Measurements from ENCODE around the gene PNPLA3.
A peak's percentile ranks its signal among the peaks of the same experiment; 100 is the strongest.

The PNPLA3 gene

DNA sequence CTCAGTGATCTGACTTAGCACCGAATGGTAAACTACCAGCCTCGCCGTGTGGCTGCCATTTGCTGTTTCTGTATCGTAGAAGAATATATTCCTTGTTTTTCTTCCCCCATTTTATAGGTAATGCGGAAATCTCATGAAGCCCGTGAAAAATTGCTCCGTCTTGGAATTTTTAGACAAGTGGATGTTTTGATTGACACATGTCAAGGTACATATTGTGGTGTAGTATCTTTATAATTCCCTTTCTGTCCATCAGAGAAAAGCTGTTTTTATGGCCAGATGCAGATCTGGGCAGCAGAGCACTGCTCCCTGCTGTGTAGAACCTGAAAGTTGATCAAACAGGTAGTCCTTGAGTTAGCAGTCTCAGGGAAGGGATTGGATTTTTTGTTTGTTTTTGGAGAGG is 45.0 kb downstream of the PNPLA3 start:
- DNase-seq, result no peak

DNA sequence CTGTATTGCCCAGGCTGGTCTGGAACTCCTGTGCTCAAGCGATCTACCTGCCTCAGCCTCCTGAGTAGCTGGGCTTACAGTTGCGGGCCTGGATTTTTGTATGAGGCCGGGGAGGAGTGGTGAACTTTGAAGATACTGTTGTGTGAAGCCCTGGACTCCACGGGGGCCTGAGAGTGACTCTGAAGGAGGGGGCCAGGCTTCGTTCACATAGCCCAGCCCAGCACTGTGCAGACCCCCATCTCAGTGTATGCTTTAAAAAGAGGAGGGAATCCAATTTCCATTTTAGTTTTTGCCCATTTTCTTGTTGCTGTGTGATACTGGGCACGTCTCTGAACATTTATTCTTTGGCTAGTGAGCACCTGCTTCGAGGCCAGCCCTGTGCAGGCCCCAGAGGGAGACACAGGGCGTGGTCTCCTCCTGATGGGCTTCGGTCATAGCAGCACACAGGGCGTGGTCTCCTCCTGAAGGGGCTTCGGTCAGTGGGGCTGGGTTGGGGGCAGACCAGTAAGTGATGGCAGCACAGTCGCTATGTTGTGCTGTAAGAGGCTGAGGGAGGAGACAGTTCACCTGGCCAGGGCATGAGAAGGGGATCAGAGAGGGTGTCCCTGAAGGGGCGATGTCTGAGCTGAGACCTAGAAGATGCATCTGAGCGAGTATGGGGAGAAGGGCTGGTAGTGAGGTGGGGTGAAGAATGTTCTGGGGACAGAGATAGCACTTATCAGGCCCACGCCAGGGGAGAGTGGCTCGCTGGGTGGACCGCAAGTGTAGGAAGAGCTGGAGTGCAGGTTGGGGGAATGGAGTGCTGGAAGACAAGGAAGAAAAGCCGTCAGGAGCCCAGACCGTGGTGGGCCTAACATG is 45.6 kb downstream of the PNPLA3 start:
- DNase-seq, result no peak

DNA sequence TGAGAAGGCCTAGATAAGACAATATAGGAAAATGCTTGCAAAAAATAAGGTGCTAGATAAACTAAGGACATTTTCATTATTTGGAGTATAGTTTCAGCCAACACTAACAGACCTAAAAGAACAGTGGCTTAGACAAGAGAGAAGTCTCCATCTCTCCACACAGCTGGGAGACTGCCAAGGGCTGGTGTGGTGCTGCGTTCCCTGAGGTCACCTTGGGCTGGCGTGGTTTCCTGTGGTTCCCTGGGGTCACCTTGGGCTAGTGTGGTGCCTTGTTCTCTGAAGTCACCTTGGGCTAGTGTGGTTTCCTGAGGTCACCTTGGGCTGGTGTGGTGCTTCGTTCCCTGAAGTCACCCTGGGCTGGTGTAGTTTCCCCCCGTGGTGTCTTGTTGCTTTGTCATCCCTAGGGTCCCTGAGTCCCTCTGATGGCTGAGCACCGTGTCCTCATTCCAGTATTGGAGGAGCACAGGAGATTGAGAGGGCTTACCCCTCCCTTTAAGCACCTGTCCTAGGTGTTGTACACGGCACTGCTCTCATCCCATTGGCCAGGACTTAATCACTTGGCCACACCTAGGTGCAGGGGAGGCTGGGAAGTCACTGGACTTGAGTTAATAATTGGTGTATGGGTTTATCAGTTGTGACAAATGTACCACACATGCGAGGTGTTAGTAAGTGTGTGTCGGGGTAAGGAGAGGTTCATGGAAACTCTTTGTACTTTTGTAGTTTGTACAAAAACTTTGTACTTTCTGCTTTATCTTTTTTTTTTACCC is 46.6 kb downstream of the PNPLA3 start:
- DNase-seq, result no peak

DNA sequence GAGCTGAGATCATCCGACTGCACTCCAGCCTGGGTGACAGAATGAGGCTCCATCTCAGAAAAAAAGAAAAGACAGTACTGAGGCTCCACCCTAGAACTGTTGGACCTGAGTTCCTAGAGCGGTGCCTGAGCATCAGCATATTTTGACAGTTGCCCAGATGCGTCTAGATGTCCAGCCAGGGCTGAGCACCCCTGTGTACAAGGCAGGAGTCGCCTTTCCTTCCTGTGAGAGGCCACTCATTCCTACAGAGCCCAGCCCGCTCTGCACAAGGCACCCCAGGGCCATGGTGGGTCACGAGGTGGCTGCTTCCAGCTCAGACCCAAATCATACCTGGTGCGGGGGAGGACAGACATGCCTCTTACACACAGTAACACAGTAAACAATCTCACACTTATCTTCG is 47.5 kb downstream of the PNPLA3 start:
- DNase-seq, result no peak

DNA sequence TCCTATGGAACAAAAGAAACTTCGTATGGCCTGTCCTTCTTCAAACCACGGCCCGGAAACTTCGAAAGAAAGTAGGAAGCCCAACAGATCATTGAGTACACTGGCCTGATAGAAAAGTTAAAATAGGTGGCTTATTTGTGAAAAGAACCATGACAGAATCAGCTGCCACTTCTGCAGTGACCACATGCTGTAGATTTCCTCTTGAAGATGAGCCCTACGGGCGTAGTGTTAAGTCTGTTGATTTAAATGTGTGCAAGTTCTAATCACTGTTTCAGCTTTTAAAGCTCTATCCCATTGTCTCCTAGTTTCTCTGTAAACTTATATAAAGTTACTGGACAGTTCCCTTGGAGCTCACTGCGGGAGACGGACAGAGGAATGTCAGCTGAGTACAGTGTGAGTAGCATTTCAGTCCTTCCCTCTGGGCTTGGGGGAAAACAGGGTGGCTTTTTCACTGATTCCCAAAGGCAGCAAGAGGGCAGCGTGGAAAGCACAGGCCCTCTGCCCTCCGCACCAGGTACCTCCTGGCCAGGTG is 49.4 kb downstream of the PNPLA3 start:
- DNase-seq, result no peak

DNA sequence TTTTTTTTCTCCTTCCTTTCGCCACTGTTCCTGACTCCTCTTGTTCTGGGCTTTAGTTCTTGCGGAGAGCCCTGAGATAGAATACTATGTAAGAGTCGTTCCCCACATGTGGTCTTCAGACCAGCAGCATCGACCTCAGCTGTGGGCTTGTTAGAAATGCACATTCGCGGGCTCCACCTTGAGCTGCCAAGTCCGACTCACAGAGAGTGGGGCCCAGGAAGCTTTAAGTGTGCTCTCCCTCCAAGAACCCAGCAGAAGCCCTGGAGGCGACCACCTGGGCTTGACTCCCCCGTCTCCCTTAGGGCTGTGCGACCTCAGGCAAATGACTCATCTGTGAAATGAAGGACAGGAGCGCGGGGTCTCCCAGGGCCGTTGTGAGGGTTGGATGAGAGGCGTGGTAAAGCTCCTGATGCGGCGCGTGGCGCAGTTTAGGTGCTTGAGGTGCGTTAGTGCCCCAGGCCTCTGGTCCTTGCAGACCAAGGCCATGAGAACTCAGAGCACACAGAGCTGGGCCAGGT is 50.5 kb downstream of the PNPLA3 start:
- DNase-seq, result no peak

DNA sequence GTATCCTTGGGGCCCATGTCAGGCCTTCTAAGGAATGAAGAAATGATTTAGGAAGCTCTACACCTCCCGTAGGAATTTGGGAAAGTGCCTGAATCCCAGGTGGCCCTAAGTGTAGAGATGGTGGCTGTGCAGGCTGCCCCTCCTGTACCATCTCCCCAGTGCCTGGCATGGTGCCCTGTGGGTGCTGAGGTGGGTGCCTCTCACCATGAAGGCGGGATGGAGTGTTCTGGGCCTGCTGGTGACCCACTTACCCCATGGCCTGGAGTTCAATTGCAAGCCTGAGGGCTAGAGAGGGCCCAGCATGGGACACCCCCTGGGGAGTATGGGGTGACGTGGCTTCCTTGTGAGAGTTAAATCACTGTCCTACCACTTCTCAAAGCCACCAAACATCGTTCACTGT is 51.4 kb downstream of the PNPLA3 start:
- DNase-seq, result no peak

DNA sequence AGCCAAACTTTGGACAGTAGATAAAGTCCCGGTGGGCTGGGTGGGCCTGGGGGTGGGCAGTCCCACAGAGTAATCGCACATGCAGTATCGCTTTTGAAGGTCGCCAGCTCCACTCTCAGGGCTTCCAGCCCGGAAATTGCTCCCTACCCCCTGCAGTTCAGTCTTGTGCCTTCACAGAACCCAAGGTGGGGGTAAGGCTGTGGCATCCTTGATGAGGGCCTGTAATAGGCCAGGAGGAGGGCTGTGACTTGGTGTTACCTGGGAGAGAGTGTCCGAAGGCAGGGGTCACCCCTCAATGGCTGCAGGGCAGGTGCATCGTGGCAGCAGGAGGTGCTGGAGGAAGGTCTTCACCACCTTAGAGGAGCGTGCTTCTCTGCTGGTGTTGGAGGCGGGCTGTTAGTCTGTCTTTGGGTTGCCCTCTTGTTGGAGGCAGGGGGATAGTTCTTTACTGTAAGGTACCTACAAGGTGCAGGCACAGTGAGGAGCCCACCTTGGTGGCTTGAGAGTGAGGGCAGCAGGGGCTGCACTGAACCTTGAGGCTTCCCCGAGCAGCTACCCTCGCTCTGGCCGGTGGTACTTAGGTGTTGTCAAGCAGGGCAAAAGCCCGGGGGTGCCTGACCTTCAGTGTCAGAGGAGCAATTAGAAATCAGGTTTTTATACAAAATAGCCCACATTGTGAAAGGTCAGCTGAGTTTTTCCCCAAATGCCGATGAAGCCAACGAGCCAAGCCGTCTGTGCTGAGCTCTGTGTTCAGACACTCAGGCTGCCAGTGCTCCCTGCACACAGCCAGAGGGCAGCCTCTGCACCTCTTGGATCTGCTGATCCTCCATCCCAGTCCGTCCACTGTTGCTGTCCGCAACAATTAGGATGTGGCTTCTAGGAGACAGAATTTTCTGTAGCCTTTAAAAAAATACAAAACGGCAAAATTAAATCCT is 53.5 kb downstream of the PNPLA3 start:
- no peak for DNase-seq

DNA sequence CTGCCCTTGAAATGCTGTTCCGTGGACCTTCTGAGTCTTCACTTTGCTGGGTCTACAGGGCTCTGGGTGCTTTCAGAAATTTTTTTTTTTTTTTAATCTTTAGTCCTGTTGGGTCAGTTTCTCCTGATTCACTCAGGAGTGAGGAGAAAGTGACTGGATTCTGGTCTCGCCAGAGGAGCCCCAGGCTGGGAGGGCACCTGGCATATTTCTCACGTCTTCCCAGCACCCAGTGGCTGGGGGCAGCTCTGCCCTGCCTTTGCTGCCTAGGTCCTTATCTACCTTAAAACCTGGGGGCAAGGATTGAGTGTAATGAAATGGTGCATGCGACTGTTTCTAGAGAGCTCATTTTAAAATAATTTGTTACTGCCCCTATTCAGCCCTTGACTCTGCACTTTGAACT is 55.0 kb downstream of the PNPLA3 start:
- DNase-seq, result no peak

DNA sequence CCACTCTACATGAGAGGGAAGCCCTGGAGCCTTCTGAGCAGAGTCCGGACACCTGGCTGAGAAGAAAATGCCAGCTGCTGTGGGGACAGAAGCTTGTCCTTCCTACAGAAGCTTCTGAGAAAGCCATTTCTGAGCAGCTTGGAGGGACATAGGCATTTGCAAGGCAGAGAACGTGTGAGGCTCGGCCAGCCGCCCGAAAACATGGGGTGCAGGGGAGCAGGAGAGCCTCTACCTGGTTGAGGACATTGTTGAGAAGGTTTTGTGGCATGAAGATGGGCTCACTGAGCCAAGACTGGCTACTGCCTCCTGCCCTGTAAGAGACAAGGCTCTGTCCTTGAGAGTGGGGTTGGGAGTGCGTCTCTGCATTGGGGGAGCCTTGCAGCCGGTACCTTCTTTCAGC is 57.0 kb downstream of the PNPLA3 start:
- DNase-seq, result no peak

DNA sequence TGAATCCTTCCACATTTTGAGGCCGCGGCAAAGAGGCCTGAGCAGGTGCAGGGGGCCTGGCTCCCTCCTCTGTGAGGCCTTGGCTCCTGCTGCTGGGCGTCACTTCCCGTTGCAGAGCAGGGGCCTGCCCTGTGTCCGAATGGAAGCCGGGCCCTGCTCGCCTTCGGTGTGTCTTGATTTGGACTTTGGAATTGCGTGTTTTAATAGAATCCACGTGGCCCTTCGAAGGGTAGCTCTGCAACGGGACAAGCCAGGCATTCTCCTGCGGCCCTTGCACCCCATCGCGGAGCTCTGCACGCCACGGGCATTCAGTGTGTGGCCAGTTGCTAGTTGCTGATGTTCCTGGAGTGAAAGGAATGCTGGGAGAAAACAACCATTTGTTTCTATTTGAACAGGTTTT is 57.4 kb downstream of the PNPLA3 start:
- DNase-seq, result no peak

DNA sequence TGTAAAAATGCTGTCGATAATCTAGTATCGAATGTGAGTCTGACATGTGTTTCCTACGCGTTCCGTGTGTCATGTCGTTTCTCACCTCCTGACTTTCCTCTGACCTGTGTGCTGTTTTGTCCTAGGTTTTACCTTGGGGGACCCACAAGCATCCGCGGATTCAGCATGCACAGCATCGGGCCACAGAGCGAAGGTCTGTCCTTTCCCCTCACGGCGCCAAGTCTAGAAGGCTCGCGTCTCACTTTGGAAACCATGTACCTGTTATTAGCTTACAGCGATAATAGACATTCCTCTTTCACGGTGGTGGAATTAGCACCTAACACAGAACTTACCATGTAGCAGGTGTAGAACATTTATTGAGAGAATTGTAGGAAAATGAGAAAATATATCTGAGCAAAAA is 60.2 kb downstream of the PNPLA3 start:
- no peak for DNase-seq

DNA sequence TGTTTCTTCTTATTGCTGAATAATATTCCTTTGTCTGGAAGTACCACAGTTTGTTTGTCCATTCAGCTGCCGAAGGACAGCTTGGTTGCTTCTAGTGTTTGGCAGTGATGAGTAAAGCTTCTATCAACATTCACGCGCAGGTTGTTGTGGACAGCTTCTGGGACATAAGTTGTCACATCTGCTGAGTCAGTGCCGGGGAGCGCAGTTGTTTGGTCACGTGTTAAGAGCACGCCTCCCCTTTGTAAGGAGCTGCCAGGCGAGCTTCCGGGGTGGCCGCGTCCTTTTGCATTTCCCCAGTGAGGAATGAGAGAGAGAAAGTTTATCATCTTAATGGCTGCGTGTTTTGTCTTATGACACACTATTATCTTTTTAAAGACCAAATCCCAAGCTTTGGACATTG is 61.9 kb downstream of the PNPLA3 start:
- no peak for DNase-seq

DNA sequence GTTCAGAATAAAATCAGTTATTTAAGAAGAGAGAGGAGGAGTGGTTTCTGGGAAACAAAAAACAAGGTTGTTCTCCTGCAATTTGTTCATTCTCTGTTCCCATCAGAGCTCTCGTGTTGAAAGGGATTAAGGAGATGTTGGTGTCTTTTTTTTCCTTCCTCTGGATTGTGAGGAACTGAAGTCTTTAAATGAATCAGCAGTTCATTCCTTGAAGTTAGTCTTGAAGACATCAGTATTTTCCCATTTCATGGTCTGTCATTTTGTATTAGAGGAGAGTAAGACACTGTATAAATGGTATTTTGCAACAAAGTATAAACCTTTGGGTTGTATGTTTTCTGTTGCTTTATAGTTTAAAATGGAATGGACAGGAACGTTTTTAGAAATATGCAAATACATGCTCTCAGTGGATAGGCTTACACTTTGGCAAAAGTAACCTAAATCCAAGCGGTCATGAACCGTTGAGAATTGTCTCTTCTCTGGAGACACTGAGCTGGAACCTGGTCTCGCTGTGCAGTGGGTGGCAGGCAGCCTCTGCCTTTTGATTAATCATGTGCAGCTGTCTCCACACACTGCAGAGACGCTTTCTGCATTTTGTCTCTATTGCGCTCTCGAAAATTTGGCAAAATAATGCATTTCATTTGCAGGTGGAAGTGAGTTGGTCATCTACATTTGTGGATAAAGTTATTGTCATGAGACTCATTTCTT is 64.7 kb downstream of the PNPLA3 start:
- DNase-seq, result no peak

DNA sequence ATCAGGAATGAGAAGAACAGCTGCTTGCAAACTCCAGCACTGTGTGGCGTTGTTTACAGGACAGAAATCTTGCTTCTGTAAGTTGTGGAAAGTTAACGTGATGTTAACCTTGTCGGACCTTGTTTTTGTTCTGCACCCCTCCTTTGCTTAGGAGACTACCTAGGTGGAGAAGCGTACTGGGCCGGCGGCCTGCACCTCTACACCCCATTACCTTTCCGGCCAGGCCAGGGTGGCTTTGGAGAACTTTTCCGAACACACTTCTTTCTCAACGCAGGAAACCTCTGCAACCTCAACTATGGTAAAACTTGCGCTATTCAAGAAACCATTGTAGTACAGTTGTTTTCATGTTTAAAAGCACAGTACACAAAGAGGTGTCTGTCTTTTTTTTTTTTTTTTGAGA is 65.4 kb downstream of the PNPLA3 start:
- DNase-seq, result no peak

DNA sequence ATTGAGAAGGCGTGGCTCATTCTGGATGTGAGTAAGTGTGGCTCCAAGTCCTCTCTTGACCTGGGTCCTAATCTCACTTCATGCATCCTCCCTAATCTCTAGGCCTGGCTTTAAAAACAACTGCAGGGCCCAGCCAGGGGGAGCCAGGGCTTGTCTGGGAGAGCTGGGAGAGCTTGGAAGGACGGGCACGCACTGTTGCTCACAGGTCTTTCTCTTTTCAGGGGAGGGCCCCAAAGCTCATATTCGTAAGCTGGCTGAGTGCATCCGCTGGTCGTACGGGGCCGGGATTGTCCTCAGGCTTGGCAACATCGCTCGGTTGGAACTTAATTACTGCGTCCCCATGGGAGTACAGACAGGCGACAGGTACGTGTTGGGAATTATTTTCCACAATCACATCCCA is 66.4 kb downstream of the PNPLA3 start:
- DNase-seq, result no peak

DNA sequence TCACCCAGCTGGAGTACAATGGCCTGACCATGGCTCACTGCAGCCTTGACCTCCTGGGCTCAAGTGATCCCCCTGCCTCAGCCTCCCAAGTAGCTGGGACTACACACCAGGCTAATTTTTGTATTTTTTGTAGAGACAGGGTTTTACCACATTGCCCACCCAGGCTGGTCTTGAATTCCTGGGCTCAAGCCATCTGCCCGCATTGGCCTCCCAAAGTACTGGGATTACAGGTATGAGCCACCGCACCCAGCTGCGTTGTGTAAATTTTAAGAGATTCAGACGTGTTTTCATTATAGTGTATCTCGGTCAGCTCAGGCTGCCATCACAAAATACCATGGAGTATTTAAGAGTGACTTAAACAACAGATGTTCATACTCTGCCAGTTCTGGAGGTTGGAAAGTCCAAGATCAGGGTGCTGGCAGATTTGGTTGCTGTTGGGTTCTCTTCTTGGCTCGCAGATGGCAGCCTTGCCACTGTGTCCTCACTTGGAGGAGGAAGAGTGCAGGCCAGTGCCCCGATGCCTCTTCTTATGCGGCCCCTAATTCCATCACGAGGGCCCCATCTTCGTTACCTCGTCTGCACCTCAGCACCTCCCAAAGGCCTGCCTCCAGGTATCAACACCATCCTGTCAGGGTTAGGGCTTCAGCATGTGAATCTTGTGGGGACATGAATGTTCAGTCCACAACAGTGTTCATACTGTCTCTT is 67.9 kb downstream of the PNPLA3 start:
- no peak for DNase-seq

DNA sequence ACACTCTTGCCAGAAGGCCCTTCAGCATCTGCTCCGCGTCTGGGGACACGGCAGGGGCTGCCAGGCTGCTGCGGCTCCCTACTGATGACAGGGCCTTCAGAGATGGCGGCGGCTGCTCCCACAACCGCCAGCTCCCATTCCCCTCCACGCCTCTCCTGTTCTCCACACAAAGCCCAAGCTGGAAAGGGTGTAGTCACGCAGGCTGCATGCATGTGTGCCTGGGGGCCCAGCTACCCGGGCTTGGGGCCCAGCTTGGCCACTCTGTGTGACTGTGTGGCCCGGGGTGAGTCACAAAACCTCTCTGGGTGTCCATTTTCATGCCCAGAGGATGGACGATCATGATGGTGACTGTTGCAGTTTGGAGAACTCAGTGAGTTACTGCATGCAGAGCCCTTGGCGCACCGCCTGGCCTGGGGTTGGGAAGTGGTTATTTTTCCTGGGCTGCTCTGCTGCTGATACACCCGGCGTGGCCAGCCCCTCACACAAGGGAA is 68.8 kb downstream of the PNPLA3 start:
- peak; percentile 56 for DNase-seq

DNA sequence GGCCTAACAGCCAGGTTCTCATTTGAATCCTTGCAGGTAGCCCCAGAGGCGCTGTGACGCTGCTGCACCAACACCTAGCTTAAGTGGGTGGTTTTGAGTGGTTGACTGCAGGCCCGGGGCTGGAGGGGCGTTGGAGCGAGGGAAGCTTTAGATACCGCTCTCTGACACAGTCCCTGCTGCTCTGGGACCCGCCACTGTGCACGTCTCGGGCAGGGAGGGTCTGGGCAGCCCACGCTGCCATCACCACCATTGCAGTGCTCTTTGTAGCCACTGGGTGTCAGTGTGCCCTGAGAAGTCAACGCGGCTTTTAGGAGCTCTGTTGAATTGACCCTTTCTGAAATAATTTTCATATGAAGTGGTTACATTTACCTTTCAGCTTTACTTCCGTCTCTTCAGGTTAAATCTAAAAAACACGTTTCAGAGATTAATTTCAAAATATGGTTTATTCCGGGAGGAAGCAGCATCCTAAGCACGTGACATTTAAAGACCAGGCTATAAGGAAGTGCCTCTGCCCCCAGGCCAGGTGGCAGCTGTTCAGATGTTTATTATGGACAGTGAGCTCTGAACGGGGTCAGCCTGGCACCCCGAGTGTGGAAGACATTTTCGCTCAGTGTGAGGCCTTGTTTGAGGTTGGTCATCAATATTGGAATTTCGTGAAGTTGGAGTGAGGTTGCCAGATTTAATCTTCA is 69.6 kb downstream of the PNPLA3 start:
- DNase-seq, result peak; percentile 49

DNA sequence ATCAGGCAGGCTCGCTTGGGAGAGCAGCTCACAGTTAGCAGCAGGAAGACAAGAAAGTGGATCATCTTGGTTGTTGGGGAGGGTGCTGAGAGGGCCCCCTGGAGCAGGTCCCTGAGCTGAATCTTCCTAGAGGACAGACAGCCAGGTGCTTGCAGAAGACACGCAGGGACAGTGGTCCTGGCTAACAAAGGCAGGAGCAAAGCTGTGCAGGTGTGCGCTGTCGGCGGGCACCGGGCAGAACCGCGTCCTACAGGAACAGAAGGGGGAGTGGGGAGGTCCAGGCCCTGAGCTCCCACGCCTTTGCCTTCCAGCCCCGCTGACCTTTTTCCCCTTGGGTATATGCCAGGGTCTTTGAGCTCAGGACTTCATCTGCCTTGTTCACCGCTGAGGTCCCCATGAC is 70.4 kb downstream of the PNPLA3 start:
- no peak for DNase-seq

DNA sequence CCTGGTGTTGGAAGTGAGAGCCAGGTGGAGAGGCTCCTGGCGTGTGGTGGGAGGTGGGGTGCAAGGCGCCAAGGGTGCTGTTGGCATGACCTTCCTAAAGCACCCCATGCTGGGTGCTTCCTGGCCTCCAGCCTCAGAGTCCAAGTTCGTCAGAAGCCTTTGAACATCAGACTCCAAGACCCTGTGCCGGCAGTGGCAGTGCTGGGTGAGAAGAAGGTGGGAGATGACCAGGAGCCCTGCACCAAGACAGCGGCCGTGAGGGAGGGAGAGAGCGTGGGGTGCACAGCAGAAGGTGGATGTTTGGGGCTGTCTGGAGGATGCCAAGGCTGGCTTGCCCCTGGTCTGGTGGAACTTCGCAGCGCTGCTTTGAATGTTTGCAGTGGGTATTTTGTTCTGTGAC is 70.8 kb downstream of the PNPLA3 start:
- DNase-seq, result no peak

Measured in fibroblast of skin of right biceps (primary cell).